ENCODE measurements around the gene SPIN1.

- TF ChIP-seq CTCF (IDR thresholded peaks at IDR 0.05) = no peak
- TF ChIP-seq CREB1 (CRISPR knock-in tag; IDR thresholded peaks at IDR 0.05) = no peak
- TF ChIP-seq FOXP1 (CRISPR knock-in tag; IDR thresholded peaks at IDR 0.05; ENCODE audit: borderline replicate concordance) = no peak
Observed at GRCh38 chr9:88359974-88360373, 28.3 kb upstream of the SPIN1 start.

All from WTC11 (cell line).